Measurements from ENCODE around the gene INAFM2.

DNA sequence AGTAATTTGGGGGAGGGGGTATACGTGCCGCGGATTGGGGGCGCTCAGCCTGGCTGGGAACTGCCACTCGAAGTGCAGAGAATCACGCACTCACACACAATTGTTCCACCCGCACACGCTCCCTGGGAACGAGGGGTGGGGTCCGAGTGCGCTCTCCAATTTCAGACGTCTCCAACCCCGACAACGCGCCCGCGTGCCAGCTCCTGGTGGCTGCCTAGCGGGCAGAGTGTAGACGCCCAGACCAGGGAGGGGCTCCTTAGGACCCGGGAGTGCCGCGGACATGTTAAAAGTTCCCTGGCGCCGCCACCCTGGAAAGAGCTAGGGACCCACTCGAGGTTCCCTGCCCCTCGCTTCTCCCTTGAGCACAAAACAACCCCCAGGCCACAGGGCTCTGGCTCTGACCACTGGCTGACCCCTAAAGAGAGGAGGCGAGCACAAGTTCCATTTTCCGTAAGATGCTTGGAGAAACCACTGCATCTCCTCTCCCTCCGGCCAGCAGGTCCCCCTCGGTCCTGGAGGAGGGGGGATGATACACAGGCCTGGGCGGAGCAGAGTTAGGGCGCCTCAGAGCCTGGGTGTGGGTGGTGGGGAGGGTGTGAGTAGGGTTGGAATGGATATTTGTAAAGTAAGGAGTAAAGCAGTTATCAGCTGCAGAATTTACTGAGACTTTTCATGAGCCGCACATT, 39.7 kb upstream of the INAFM2 start:
- TF ChIP-seq ZFP41 (tag by site-specific recombination; IDR thresholded peaks at IDR 0.05; ENCODE audit: borderline replicate concordance) = no peak
- no peak for TF ChIP-seq ZBTB49 (tag by site-specific recombination; IDR thresholded peaks at IDR 0.05; ENCODE audit: low read depth)
- TF ChIP-seq MZF1 (tag by site-specific recombination; IDR thresholded peaks at IDR 0.05; ENCODE audit: borderline replicate concordance) = no peak
- TF ChIP-seq ZNF292 (tag by site-specific recombination; IDR thresholded peaks at IDR 0.05; ENCODE audit: borderline replicate concordance, low read depth) = no peak
- TF ChIP-seq ZNF19 (tag by site-specific recombination; IDR thresholded peaks at IDR 0.05; ENCODE audit: low read depth) = no peak
- no peak for TF ChIP-seq ZBTB1 (tag by site-specific recombination; IDR thresholded peaks at IDR 0.05)
- TF ChIP-seq ZNF501 (tag by site-specific recombination; IDR thresholded peaks at IDR 0.05) = no peak
- no peak for TF ChIP-seq PRDM1 (tag by site-specific recombination; IDR thresholded peaks at IDR 0.05)
- no peak for TF ChIP-seq ATF2 (tag by site-specific recombination; IDR thresholded peaks at IDR 0.05; ENCODE audit: low read depth)
- TF ChIP-seq REST (tag by site-specific recombination; IDR thresholded peaks at IDR 0.05) = no peak
- TF ChIP-seq, protein P1, sequence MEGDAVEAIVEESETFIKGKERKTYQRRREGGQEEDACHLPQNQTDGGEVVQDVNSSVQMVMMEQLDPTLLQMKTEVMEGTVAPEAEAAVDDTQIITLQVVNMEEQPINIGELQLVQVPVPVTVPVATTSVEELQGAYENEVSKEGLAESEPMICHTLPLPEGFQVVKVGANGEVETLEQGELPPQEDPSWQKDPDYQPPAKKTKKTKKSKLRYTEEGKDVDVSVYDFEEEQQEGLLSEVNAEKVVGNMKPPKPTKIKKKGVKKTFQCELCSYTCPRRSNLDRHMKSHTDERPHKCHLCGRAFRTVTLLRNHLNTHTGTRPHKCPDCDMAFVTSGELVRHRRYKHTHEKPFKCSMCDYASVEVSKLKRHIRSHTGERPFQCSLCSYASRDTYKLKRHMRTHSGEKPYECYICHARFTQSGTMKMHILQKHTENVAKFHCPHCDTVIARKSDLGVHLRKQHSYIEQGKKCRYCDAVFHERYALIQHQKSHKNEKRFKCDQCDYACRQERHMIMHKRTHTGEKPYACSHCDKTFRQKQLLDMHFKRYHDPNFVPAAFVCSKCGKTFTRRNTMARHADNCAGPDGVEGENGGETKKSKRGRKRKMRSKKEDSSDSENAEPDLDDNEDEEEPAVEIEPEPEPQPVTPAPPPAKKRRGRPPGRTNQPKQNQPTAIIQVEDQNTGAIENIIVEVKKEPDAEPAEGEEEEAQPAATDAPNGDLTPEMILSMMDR (tag by site-specific recombination; IDR thresholded peaks at IDR 0.05) = no peak
- no peak for TF ChIP-seq ZNF274 (IDR thresholded peaks at IDR 0.05; ENCODE audit: low read length)
- no peak for TF ChIP-seq ZNF274 (tag by site-specific recombination; IDR thresholded peaks at IDR 0.05; ENCODE audit: borderline replicate concordance)
- no peak for TF ChIP-seq ZNF510 (tag by site-specific recombination; IDR thresholded peaks at IDR 0.05; ENCODE audit: insufficient replicate concordance)
- no peak for TF ChIP-seq BCL11B (tag by site-specific recombination; IDR thresholded peaks at IDR 0.05; ENCODE audit: low read depth)
